ENCODE results near the gene UBTF.

UBTF gene

DNA sequence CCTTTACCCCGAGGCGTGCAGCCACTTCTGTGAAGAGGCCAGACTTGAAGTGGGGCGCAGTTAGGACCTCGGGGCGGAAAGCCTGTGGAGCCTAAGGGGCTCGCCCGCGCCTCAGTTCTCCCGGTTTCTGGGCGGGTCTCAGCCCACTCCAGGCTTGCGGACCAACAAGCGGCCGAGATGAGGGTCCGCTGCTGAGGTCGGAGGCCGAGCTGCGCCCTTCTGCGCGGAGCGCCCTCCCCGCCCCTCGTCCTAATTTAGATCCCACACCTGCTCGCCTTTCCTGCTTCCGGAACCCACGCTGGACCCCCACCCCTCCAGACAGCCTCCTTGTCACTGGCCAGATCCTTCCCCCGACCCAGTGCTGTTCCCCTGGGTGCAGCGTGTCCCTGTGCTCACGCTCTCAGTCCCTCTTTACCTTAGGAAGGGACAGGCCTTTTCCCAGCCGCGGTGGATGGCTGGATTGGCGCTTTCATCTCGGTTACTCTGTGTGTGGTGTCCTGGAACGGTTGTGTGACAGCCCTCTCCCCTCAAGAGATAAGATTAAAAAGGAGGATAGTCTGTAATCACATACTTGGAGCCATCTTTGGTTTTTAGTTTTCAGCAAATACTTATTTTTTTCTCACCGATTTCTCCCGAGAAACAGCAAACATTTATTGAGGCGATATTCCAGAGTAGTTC is 18.9 kb downstream of the UBTF start (continued):
- TF ChIP-seq, protein P1, sequence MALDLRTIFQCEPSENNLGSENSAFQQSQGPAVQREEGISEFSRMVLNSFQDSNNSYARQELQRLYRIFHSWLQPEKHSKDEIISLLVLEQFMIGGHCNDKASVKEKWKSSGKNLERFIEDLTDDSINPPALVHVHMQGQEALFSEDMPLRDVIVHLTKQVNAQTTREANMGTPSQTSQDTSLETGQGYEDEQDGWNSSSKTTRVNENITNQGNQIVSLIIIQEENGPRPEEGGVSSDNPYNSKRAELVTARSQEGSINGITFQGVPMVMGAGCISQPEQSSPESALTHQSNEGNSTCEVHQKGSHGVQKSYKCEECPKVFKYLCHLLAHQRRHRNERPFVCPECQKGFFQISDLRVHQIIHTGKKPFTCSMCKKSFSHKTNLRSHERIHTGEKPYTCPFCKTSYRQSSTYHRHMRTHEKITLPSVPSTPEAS (tag by site-specific recombination; IDR thresholded peaks at IDR 0.05): no peak
- no peak for TF ChIP-seq ZNF404 (tag by site-specific recombination; IDR thresholded peaks at IDR 0.05)
- TF ChIP-seq, protein P2, sequence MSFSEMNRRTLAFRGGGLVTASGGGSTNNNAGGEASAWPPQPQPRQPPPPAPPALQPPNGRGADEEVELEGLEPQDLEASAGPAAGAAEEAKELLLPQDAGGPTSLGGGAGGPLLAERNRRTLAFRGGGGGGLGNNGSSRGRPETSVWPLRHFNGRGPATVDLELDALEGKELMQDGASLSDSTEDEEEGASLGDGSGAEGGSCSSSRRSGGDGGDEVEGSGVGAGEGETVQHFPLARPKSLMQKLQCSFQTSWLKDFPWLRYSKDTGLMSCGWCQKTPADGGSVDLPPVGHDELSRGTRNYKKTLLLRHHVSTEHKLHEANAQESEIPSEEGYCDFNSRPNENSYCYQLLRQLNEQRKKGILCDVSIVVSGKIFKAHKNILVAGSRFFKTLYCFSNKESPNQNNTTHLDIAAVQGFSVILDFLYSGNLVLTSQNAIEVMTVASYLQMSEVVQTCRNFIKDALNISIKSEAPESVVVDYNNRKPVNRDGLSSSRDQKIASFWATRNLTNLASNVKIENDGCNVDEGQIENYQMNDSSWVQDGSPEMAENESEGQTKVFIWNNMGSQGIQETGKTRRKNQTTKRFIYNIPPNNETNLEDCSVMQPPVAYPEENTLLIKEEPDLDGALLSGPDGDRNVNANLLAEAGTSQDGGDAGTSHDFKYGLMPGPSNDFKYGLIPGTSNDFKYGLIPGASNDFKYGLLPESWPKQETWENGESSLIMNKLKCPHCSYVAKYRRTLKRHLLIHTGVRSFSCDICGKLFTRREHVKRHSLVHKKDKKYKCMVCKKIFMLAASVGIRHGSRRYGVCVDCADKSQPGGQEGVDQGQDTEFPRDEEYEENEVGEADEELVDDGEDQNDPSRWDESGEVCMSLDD (tag by site-specific recombination; IDR thresholded peaks at IDR 0.05): peak; percentile 76
- no peak for TF ChIP-seq ZNF747 (tag by site-specific recombination; IDR thresholded peaks at IDR 0.05)
- TF ChIP-seq ZNF248 (tag by site-specific recombination; IDR thresholded peaks at IDR 0.05): no peak
- TF ChIP-seq ZNF341 (tag by site-specific recombination; IDR thresholded peaks at IDR 0.05; ENCODE audit: low read depth): peak; percentile 66
- TF ChIP-seq ZNF169 (tag by site-specific recombination; IDR thresholded peaks at IDR 0.05): no peak
- no peak for TF ChIP-seq ZNF223 (tag by site-specific recombination; IDR thresholded peaks at IDR 0.05)
- peak; percentile 50; the same call in 1 of the 2 replicates for TF ChIP-seq EGR2 (tag by site-specific recombination; IDR thresholded peaks at IDR 0.05; ENCODE audit: low read depth)
- TF ChIP-seq ZNF433 (tag by site-specific recombination; IDR thresholded peaks at IDR 0.05; ENCODE audit: low read depth): no peak
- no peak for TF ChIP-seq MEIS1 (CRISPR knock-in tag; IDR thresholded peaks at IDR 0.05; ENCODE audit: borderline replicate concordance)
- TF ChIP-seq ZNF292 (tag by site-specific recombination; IDR thresholded peaks at IDR 0.05; ENCODE audit: borderline replicate concordance, low read depth): no peak
- TF ChIP-seq, protein P3, sequence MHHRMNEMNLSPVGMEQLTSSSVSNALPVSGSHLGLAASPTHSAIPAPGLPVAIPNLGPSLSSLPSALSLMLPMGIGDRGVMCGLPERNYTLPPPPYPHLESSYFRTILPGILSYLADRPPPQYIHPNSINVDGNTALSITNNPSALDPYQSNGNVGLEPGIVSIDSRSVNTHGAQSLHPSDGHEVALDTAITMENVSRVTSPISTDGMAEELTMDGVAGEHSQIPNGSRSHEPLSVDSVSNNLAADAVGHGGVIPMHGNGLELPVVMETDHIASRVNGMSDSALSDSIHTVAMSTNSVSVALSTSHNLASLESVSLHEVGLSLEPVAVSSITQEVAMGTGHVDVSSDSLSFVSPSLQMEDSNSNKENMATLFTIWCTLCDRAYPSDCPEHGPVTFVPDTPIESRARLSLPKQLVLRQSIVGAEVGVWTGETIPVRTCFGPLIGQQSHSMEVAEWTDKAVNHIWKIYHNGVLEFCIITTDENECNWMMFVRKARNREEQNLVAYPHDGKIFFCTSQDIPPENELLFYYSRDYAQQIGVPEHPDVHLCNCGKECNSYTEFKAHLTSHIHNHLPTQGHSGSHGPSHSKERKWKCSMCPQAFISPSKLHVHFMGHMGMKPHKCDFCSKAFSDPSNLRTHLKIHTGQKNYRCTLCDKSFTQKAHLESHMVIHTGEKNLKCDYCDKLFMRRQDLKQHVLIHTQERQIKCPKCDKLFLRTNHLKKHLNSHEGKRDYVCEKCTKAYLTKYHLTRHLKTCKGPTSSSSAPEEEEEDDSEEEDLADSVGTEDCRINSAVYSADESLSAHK (tag by site-specific recombination; IDR thresholded peaks at IDR 0.05): no peak
- no peak for TF ChIP-seq ZNF23 (tag by site-specific recombination; IDR thresholded peaks at IDR 0.05; ENCODE audit: borderline replicate concordance)
- TF ChIP-seq, protein P4, sequence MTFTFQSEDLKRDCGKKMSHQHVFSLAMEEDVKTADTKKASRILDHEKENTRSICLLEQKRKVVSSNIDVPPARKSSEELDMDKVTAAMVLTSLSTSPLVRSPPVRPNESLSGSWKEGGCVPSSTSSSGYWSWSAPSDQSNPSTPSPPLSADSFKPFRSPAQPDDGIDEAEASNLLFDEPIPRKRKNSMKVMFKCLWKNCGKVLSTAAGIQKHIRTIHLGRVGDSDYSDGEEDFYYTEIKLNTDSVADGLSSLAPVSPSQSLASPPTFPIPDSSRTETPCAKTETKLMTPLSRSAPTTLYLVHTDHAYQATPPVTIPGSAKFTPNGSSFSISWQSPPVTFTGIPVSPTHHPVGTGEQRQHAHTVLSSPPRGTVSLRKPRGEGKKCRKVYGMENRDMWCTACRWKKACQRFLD (tag by site-specific recombination; IDR thresholded peaks at IDR 0.05): no peak
- TF ChIP-seq, protein P5, sequence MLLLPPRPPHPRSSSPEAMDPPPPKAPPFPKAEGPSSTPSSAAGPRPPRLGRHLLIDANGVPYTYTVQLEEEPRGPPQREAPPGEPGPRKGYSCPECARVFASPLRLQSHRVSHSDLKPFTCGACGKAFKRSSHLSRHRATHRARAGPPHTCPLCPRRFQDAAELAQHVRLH (tag by site-specific recombination; IDR thresholded peaks at IDR 0.05): no peak
- TF ChIP-seq ZFHX2 (tag by site-specific recombination; conservative IDR thresholded peaks at IDR 0.05): peak; percentile 63
- TF ChIP-seq, protein P6, sequence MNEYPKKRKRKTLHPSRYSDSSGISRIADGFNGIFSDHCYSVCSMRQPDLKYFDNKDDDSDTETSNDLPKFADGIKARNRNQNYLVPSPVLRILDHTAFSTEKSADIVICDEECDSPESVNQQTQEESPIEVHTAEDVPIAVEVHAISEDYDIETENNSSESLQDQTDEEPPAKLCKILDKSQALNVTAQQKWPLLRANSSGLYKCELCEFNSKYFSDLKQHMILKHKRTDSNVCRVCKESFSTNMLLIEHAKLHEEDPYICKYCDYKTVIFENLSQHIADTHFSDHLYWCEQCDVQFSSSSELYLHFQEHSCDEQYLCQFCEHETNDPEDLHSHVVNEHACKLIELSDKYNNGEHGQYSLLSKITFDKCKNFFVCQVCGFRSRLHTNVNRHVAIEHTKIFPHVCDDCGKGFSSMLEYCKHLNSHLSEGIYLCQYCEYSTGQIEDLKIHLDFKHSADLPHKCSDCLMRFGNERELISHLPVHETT (tag by site-specific recombination; IDR thresholded peaks at IDR 0.05): no peak
- TF ChIP-seq REPIN1 (tag by site-specific recombination; IDR thresholded peaks at IDR 0.05; ENCODE audit: low read depth): no peak
- TF ChIP-seq ZNF664 (tag by site-specific recombination; IDR thresholded peaks at IDR 0.05): no peak
- TF ChIP-seq ZNF776 (tag by site-specific recombination; IDR thresholded peaks at IDR 0.05; ENCODE audit: borderline replicate concordance): no peak
- no peak for TF ChIP-seq ZNF423 (tag by site-specific recombination; IDR thresholded peaks at IDR 0.05)
- TF ChIP-seq ZNF600 (tag by site-specific recombination; IDR thresholded peaks at IDR 0.05): peak; percentile 83
- TF ChIP-seq ZNF335 (tag by site-specific recombination; conservative IDR thresholded peaks at IDR 0.05): peak; percentile 82
- TF ChIP-seq ZNF24 (tag by site-specific recombination; IDR thresholded peaks at IDR 0.05): peak; percentile 41; the same call in 1 of the 2 replicates
- no peak for TF ChIP-seq PRDM1 (tag by site-specific recombination; IDR thresholded peaks at IDR 0.05)
- no peak for TF ChIP-seq ZNF785 (tag by site-specific recombination; IDR thresholded peaks at IDR 0.05)
- no peak for TF ChIP-seq KLF16 (tag by site-specific recombination; IDR thresholded peaks at IDR 0.05)

Measured in HEK293 (cell line).